ENCODE measurements around the gene PROC. TPM values are rescaled to one million over a fixed set of nuclear protein-coding genes. Genes with fewer than 3 reads are reported as not detected.

PROC gene
- total RNA-seq, 1 experiment from 2014 or later, result 0.58 TPM

- no peaks in the 10 kb centered on the region for H3K27me3 ChIP-seq (ENCODE audit: low read length)
- DNase-seq (no peak), ATAC-seq (no peak)
- ChIA-PET CTCF (no interaction called here), POLR2A (ENCODE audit: unreplicated experiment) (no interaction called here)
- intact Hi-C loops (cut with micrococcal nuclease), result no loop called here
- H3K9ac ChIP-seq (ENCODE audit: low read length), result no peak overlapping the region
- no peak overlapping the region for H3K4me2 ChIP-seq (ENCODE audit: low read length)
- TF ChIP-seq EZH2phosphoT487 (IDR thresholded peaks at IDR 0.05; ENCODE audit: borderline replicate concordance, low read length) (no peak), CTCF (conservative IDR thresholded peaks at IDR 0.05; ENCODE audit: low read depth, low read length) (no peak), EZH2 (IDR thresholded peaks at IDR 0.05; ENCODE audit: low read length, unreplicated experiment) (no peak)
- no peak overlapping the region for H2AFZ ChIP-seq (ENCODE audit: low read length)
- H3F3A ChIP-seq (ENCODE audit: low read length, unreplicated experiment), result no peaks in the 10 kb centered on the region
- no peak overlapping the region for H3K27ac ChIP-seq (ENCODE audit: low read length)
- H3K79me2 ChIP-seq (ENCODE audit: low read length), result no peaks in the 10 kb centered on the region
- H3K36me3 ChIP-seq (ENCODE audit: low read depth, low read length), result no peaks in the 10 kb centered on the region
- H3K4me3 ChIP-seq (ENCODE audit: low read length), result no peak overlapping the region
- no peaks in the 10 kb centered on the region for H3K9me2 ChIP-seq (replicated peaks; ENCODE audit: low read length)
- H3K9me3 ChIP-seq (ENCODE audit: low read length), result no peaks in the 10 kb centered on the region
- H4K20me1 ChIP-seq (ENCODE audit: low read length), result no peaks in the 10 kb centered on the region
- no TSS peak for BruUV-seq (replicated peaks)
- H3K4me1 ChIP-seq (ENCODE audit: insufficient read depth, low read length), result no peaks in the 10 kb centered on the region
Measured at GRCh38 chr2:127469974-127470373, 51.7 kb downstream of the PROC start.

- no peak overlapping the region for H2AFZ ChIP-seq (ENCODE audit: low read length)
- no peaks in the 10 kb centered on the region for H3K4me1 ChIP-seq (ENCODE audit: insufficient read depth, low read length)
- CTCF ChIA-PET, result no interaction called here
- H3K9ac ChIP-seq (ENCODE audit: low read length), result no peak overlapping the region
- TF ChIP-seq EZH2phosphoT487 (IDR thresholded peaks at IDR 0.05; ENCODE audit: borderline replicate concordance, low read length), result no peak
- TF ChIP-seq CTCF (conservative IDR thresholded peaks at IDR 0.05; ENCODE audit: low read depth, low read length), result no peak
- TF ChIP-seq EZH2 (IDR thresholded peaks at IDR 0.05; ENCODE audit: low read length, unreplicated experiment), result no peak
- no peak overlapping the region for H3K4me2 ChIP-seq (ENCODE audit: low read length)
- no peaks in the 10 kb centered on the region for H4K20me1 ChIP-seq (ENCODE audit: low read length)
- no peak overlapping the region for H3K27ac ChIP-seq (ENCODE audit: low read length)
- no peaks in the 10 kb centered on the region for H3K27me3 ChIP-seq (ENCODE audit: low read length)
- H3K79me2 ChIP-seq (ENCODE audit: low read length), result no peaks in the 10 kb centered on the region
- no peaks in the 10 kb centered on the region for H3F3A ChIP-seq (ENCODE audit: low read length, unreplicated experiment)
- no peak overlapping the region for H3K4me3 ChIP-seq (ENCODE audit: low read length)
- no TSS peak for BruUV-seq (replicated peaks)
- ATAC-seq (peak; percentile 40), DNase-seq (no peak)
- POLR2A ChIA-PET (ENCODE audit: unreplicated experiment), result no interaction called here
- H3K9me2 ChIP-seq (replicated peaks; ENCODE audit: low read length), result no peaks in the 10 kb centered on the region
- H3K9me3 ChIP-seq (ENCODE audit: low read length), result no peaks in the 10 kb centered on the region
- peaks cover 3% of the 10 kb centered on the region; the same call in 1 of the 2 replicates for H3K36me3 ChIP-seq (ENCODE audit: low read depth, low read length)
- intact Hi-C loops (cut with micrococcal nuclease), result no loop called here
Measured at GRCh38 chr2:127471286-127471988, 53.2 kb downstream of the PROC start.

- TF ChIP-seq EZH2 (IDR thresholded peaks at IDR 0.05; ENCODE audit: low read length, unreplicated experiment) (no peak), EZH2phosphoT487 (IDR thresholded peaks at IDR 0.05; ENCODE audit: borderline replicate concordance, low read length) (no peak), CTCF (conservative IDR thresholded peaks at IDR 0.05; ENCODE audit: low read depth, low read length) (no peak)
- no peaks in the 10 kb centered on the region for H3K79me2 ChIP-seq (ENCODE audit: low read length)
- no peaks in the 10 kb centered on the region for H4K20me1 ChIP-seq (ENCODE audit: low read length)
- ChIA-PET POLR2A (ENCODE audit: unreplicated experiment) (no interaction called here), CTCF (no interaction called here)
- H3K9me2 ChIP-seq (replicated peaks; ENCODE audit: low read length), result no peaks in the 10 kb centered on the region
- H3K4me2 ChIP-seq (ENCODE audit: low read length), result no peak overlapping the region
- BruUV-seq (replicated peaks), result no TSS peak
- no peaks in the 10 kb centered on the region for H3K27me3 ChIP-seq (ENCODE audit: low read length)
- no peak overlapping the region for H3K4me3 ChIP-seq (ENCODE audit: low read length)
- H2AFZ ChIP-seq (ENCODE audit: low read length), result no peak overlapping the region
- no peak overlapping the region for H3K27ac ChIP-seq (ENCODE audit: low read length)
- DNase-seq (no peak), ATAC-seq (no peak)
- no peaks in the 10 kb centered on the region for H3K4me1 ChIP-seq (ENCODE audit: insufficient read depth, low read length)
- peaks cover 3% of the 10 kb centered on the region; the same call in 1 of the 2 replicates for H3K36me3 ChIP-seq (ENCODE audit: low read depth, low read length)
- H3K9ac ChIP-seq (ENCODE audit: low read length), result no peak overlapping the region
- H3F3A ChIP-seq (ENCODE audit: low read length, unreplicated experiment), result no peaks in the 10 kb centered on the region
- H3K9me3 ChIP-seq (ENCODE audit: low read length), result no peaks in the 10 kb centered on the region
- intact Hi-C loops (cut with micrococcal nuclease), result no loop called here
Measured at GRCh38 chr2:127472268-127472667, 54.0 kb downstream of the PROC start.

All from PC-3 (cell line).